Calu3 (cell line): ENCODE measurements around the gene PTPN14. TPM values are rescaled to one million over a fixed set of nuclear protein-coding genes. Genes with fewer than 3 reads are reported as not detected.

Experiments
- BruUV-seq: library from RNA; stranded (reverse); fragments of 400-500 nt; replicated peaks from 2 replicates; lab custom pipeline; 2021; lab: Mats Ljungman, UMichigan
- CTCF ChIA-PET: fragments of 300-600 bp; sonication (Branson Sonifier 250); formaldehyde crosslinking; loops from one replicate; lab custom pipeline; 2022; ENCODE audit warnings: antibody characterized with exemption; lab: Charles Lee
- DNase-seq: peaks from one replicate; pipeline ENCODE4 v3.0.0; 2022
- H3K27ac Mint-ChIP-seq: one replicate; pipeline ENCODE4 v1.8.0; 2022; ENCODE audit warnings: mixed read lengths; ENCODE audit not compliant: unreplicated experiment
- H3K27me3 Mint-ChIP-seq: one replicate; pipeline ENCODE4 v1.8.0; 2022; ENCODE audit warnings: mixed read lengths; ENCODE audit not compliant: unreplicated experiment
- H3K36me3 Mint-ChIP-seq: one replicate; pipeline ENCODE4 v1.8.0; 2022; ENCODE audit warnings: mild to moderate bottlenecking, moderate library complexity, mixed read lengths; ENCODE audit not compliant: insufficient read depth, unreplicated experiment
- H3K4me1 Mint-ChIP-seq: one replicate; pipeline ENCODE4 v1.8.0; 2022; ENCODE audit warnings: mild to moderate bottlenecking, low read depth, mixed read lengths; ENCODE audit not compliant: unreplicated experiment
- H3K4me3 Mint-ChIP-seq: one replicate; pipeline ENCODE4 v1.8.0; 2022; ENCODE audit warnings: mild to moderate bottlenecking, low read depth, moderate library complexity, mixed read lengths; ENCODE audit not compliant: unreplicated experiment
- H3K9me3 Mint-ChIP-seq: one replicate; pipeline ENCODE4 v1.8.0; 2022; ENCODE audit warnings: low read depth, mixed read lengths; ENCODE audit not compliant: unreplicated experiment
- CTCF ChIP-seq: fragments of 200-600 bp; IDR thresholded peaks from one replicate; pipeline ENCODE4 v1.8.0; 2022; ENCODE audit warnings: antibody characterized with exemption; ENCODE audit not compliant: unreplicated experiment
- intact Hi-C: fragments of 100-400 bp; cut with micrococcal nuclease; formaldehyde crosslinking; loops from one replicate; pipeline ENCODE4 v1.10.0; 2022; ENCODE audit not compliant: unreplicated experiment
- total RNA-seq: library from RNA; stranded (reverse); gene quantifications from 2 replicates; pipeline ENCODE4 v1.2.3, GENCODE V29; 2022

Gene PTPN14
- total RNA-seq, 1 experiment from 2014 or later: 77.4 TPM

- DNase-seq: no peak
- peaks cover 66% of the 10 kb centered on the region for H3K4me1 Mint-ChIP-seq
- intact Hi-C loops: no loop called here
- peaks cover 10% of the 10 kb centered on the region for H3K36me3 Mint-ChIP-seq
- TF ChIP-seq CTCF: no peak
- H3K9me3 Mint-ChIP-seq: no peaks in the 10 kb centered on the region
- CTCF ChIA-PET: no interaction called here
- H3K27me3 Mint-ChIP-seq: no peaks in the 10 kb centered on the region
- H3K27ac Mint-ChIP-seq: no peak overlapping the region
- BruUV-seq: no TSS peak
- H3K4me3 Mint-ChIP-seq: no peak overlapping the region
These were observed 95.2 kb downstream of the PTPN14 start for GRCh38 chr1:214455971-214456867.

- no peak for DNase-seq
- Mint-ChIP-seq H3K36me3 (peaks cover 16% of the 10 kb centered on the region), H3K4me1 (peaks cover 66% of the 10 kb centered on the region), H3K27me3 (no peaks in the 10 kb centered on the region), H3K9me3 (no peaks in the 10 kb centered on the region), H3K4me3 (peak overlapping the region; percentile 46), H3K27ac (peak overlapping the region; percentile 61)
- no peak for TF ChIP-seq CTCF
- BruUV-seq: no TSS peak
- intact Hi-C loops: no loop called here
- CTCF ChIA-PET: interaction anchor here (1.3 to 1.7 kb wide), 2 partner anchors 15 to 95 kb away, joined by 3 read pairs; no protein-coding TSS in a partner anchor
These were observed 95.9 kb downstream of the PTPN14 start for GRCh38 chr1:214455479-214455878.

GRCh38 chr1:214454569-214455396 lies 96.6 kb downstream of the PTPN14 start:
- DNase-seq: no peak
- peak overlapping the region; percentile 61 for H3K27ac Mint-ChIP-seq
- no peaks in the 10 kb centered on the region for H3K9me3 Mint-ChIP-seq
- CTCF ChIA-PET: interaction anchor here (0.6 to 1.7 kb wide), 3 partner anchors 15 to 96 kb away, joined by 3 to 7 read pairs (median 3); no protein-coding TSS in a partner anchor
- H3K36me3 Mint-ChIP-seq: peaks cover 16% of the 10 kb centered on the region
- TF ChIP-seq CTCF: no peak
- peaks cover 59% of the 10 kb centered on the region for H3K4me1 Mint-ChIP-seq
- no TSS peak for BruUV-seq
- no peaks in the 10 kb centered on the region for H3K27me3 Mint-ChIP-seq
- peak overlapping the region; percentile 46 for H3K4me3 Mint-ChIP-seq
- intact Hi-C loops: no loop called here

- no peak overlapping the region for H3K27ac Mint-ChIP-seq
- intact Hi-C loops: no loop called here
- BruUV-seq: no TSS peak
- peaks cover 67% of the 10 kb centered on the region for H3K4me1 Mint-ChIP-seq
- peaks cover 24% of the 10 kb centered on the region for H3K36me3 Mint-ChIP-seq
- TF ChIP-seq CTCF: no peak
- no peak for DNase-seq
- H3K9me3 Mint-ChIP-seq: peaks cover 3% of the 10 kb centered on the region
- H3K27me3 Mint-ChIP-seq: no peaks in the 10 kb centered on the region
- CTCF ChIA-PET: interaction anchor here (0.6 to 1.3 kb wide), 2 partner anchors 49 to 99 kb away, joined by 3 to 7 read pairs; partner anchors contain the start of gene PTPN14
- H3K4me3 Mint-ChIP-seq: no peak overlapping the region
These were observed 98.2 kb downstream of the PTPN14 start for GRCh38 chr1:214453109-214453722.
